Adipocyte (in vitro differentiated cells): ENCODE measurements around the gene COL1A1.

Experiments used
- DNase-seq: peaks from one replicate; pipeline ENCODE4 v3.0.0-alpha.2; 2015; ENCODE audit warnings: low read depth
- H3K27me3 ChIP-seq: replicated peaks from 2 replicates; pipeline ENCODE4 v1.7.0; 2013; ENCODE audit warnings: mild to moderate bottlenecking, low read length, moderate library complexity; ENCODE audit not compliant: control insufficient read depth, insufficient read depth
- H3K36me3 ChIP-seq: 2 replicates; pipeline ENCODE4 v1.7.0; 2013; ENCODE audit warnings: low read length, mild to moderate bottlenecking, moderate library complexity; ENCODE audit not compliant: control insufficient read depth, insufficient read depth, severe bottlenecking
- H3K4me1 ChIP-seq: 2 replicates; pipeline ENCODE4 v1.7.0; 2013; ENCODE audit warnings: mild to moderate bottlenecking, low read length, moderate library complexity; ENCODE audit not compliant: control insufficient read depth, insufficient read depth
- H3K4me3 ChIP-seq: 2 replicates; pipeline ENCODE4 v1.7.0; 2013; ENCODE audit warnings: mild to moderate bottlenecking, low read length, moderate library complexity
- H3K9ac ChIP-seq: 2 replicates; pipeline ENCODE4 v1.7.0; 2013; ENCODE audit warnings: mild to moderate bottlenecking, low read length, moderate library complexity
- H3K9me3 ChIP-seq: 2 replicates; pipeline ENCODE4 v1.7.0; 2013; ENCODE audit warnings: mild to moderate bottlenecking, low read length, moderate library complexity; ENCODE audit not compliant: control insufficient read depth

COL1A1 gene

DNA sequence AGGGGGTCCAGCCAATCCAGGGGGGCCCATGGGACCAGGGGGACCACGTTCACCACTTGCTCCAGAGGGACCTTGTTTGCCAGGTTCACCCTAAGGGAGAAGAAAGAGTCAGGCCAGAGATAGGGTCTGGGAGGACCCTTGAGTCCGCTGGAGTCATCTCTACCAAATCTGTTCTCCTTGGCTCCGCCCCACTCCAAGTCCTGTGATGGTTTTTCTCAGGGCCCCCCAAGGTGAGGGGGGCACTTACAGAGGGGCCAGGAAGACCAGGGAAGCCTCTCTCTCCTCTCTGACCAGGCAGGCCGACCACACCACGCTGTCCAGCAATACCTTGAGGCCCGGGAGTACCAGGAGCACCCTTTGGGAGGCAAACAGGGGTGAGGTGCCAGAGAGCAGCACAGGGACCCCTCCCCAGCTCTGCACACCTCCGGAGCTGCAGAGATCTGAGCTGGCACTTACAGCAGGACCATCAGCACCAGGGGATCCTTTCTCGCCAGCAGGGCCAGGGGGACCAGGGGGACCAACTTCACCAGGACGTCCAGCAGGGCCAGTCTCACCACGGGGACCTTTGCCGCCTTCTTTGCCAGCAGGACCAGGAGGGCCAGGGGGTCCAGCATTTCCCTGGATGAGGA, 12.4 kb downstream of the COL1A1 start:
- Histone ChIP-seq H3K36me3 (peaks cover 92% of the 10 kb centered on the region), H3K9me3 (no peaks in the 10 kb centered on the region), H3K27me3 (no peaks in the 10 kb centered on the region), H3K4me1 (peaks cover 62% of the 10 kb centered on the region), H3K9ac (peak overlapping the region; percentile 100), H3K4me3 (no peak overlapping the region)
- peak; percentile 50 for DNase-seq

DNA sequence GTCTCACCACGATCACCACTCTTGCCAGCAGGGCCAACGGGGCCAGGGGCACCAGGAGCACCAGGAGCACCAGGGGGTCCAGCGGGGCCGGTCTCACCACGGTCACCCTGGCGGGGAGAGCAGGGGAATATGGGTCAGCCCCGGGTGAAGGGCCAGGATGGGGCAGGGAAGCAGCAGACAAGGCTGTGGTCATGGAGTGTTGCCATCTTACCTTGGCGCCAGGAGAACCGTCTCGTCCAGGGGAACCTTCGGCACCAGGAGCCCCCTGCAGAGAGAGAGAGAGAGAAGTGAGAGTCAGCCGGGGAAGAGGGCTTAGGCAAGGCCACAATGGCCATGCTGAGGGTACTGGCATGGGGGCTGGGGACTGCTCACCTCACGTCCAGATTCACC, 12.9 kb downstream of the COL1A1 start:
- H3K36me3 ChIP-seq: peaks cover 91% of the 10 kb centered on the region
- H3K9me3 ChIP-seq: no peaks in the 10 kb centered on the region
- peaks cover 61% of the 10 kb centered on the region for H3K4me1 ChIP-seq
- no peak overlapping the region for H3K4me3 ChIP-seq
- DNase-seq: no peak
- no peaks in the 10 kb centered on the region for H3K27me3 ChIP-seq
- H3K9ac ChIP-seq: peak overlapping the region; percentile 100

DNA sequence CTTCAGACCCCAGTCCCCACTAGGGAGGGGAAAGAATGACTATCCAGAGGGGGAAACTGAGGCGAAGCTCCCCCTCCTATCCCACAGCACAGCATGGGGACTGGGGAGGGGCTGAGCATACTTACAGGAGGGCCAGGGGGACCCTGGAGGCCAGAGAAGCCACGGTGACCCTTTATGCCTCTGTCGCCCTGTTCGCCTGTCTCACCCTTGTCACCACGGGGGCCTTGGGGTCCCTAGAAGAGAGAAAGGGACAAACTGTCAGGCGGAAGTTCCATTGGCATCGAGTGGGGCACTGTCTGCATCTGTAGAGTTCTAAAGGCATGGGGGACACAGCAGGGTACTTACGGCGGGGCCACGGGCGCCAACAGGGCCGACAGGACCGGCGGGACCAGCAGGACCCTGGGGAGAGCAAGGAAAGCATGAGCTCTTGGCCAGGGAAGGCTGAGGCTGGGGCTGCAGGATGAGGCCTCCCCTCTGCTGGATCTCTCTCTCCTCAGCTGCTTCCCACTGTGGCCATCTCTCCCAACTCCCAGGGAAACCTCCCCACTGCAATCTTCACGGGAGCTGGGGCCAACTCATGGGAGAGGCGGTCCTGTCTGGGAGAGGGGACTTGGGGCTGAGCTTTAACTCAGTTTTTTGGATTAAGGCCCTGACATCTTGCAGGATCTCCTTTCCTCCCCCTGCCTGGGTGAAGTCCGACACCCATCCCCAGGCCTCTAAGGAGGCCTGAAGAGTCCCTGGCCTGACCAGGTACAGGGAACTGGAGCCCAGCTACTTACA, 13.5 kb downstream of the COL1A1 start:
- H3K9me3 ChIP-seq: no peaks in the 10 kb centered on the region
- H3K36me3 ChIP-seq: peaks cover 86% of the 10 kb centered on the region
- H3K4me3 ChIP-seq: no peak overlapping the region
- no peaks in the 10 kb centered on the region for H3K27me3 ChIP-seq
- H3K4me1 ChIP-seq: peaks cover 59% of the 10 kb centered on the region
- peak overlapping the region; percentile 100 for H3K9ac ChIP-seq
- DNase-seq: peak; percentile 61

- DNase-seq: peak; percentile 68
- Histone ChIP-seq H3K27me3 (no peaks in the 10 kb centered on the region), H3K36me3 (peaks cover 80% of the 10 kb centered on the region), H3K4me1 (peaks cover 53% of the 10 kb centered on the region), H3K9me3 (no peaks in the 10 kb centered on the region), H3K9ac (peak overlapping the region; percentile 100), H3K4me3 (no peak overlapping the region)
Observed at GRCh38 chr17:50187394-50187725, 14.1 kb downstream of the COL1A1 start.

GRCh38 chr17:50186661-50187393, 14.6 kb downstream of the COL1A1 start:
- peaks cover 75% of the 10 kb centered on the region for H3K36me3 ChIP-seq
- H3K9ac ChIP-seq: peak overlapping the region; percentile 100
- H3K27me3 ChIP-seq: no peaks in the 10 kb centered on the region
- H3K4me1 ChIP-seq: peaks cover 52% of the 10 kb centered on the region
- DNase-seq: peak; percentile 79
- no peaks in the 10 kb centered on the region for H3K9me3 ChIP-seq
- H3K4me3 ChIP-seq: peak overlapping the region; percentile 0

DNA sequence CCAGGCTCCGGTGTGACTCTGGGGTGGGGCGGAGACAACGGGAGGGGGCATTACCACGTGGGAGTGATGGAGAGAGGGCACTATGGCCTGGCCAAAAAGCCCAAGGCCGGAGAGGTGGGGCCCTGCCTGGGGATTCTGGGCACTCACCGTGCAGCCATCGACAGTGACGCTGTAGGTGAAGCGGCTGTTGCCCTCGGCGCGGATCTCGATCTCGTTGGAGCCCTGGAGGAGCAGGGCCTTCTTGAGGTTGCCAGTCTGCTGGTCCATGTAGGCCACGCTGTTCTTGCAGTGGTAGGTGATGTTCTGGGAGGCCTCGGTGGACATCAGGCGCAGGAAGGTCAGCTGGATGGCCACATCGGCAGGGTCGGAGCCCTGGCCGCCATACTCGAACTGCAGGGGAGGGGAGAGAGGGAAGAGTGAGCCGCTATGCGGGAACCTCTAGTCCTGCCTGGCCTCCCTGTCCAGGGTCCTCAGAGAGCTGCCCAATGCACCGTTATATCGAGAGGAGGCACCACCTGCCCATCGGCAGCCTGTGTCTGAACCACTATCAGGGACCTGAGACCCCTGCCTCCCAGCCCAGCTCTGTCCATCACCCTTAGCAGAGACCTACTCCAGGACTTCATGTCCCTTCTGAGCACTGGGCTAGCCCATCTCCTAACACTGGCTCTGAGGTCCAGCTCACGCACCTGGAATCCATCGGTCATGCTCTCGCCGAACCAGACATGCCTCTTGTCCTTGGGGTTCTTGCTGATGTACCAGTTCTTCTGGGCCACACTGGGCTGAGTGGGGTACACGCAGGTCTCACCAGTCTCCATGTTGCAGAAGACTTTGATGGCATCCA, 15.6 kb downstream of the COL1A1 start:
- DNase-seq: peak; percentile 44
- Histone ChIP-seq H3K9me3 (no peaks in the 10 kb centered on the region), H3K9ac (peak overlapping the region; percentile 100), H3K4me1 (peaks cover 57% of the 10 kb centered on the region), H3K27me3 (no peaks in the 10 kb centered on the region), H3K4me3 (peak overlapping the region; percentile 0), H3K36me3 (peaks cover 65% of the 10 kb centered on the region)

DNA sequence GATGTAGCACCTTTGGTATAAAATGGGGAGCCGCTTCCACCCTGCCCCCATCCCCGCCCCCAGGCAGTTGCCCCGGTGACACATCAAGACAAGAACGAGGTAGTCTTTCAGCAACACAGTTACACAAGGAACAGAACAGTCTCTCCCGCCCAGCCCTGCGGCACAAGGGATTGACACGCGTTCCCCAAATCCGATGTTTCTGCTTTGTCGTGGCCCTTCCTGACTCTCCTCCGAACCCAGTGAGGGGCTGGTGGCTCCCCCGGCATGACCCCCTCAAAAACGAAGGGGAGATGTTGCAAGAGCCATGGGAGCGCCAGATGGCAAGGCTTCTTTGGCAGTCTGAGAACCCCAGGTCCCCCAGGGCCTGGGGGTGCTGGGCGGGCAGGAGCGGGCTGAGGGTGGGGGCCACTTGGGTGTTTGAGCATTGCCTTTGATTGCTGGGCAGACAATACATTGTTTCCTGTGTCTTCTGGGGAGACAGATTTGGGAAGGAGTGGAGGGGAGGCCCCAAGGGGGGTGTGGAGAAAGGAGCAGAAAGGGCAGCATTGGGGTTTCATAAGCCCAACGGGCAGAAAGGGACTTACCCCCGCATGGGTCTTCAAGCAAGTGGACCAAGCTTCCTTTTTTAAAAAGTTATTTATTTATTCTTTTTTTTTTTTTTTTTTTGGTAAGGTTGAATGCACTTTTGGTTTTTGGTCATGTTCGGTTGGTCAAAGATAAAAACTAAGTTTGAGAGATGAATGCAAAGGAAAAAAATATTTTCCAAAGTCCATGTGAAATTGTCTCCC, 16.6 kb downstream of the COL1A1 start:
- peak overlapping the region; percentile 100 for H3K9ac ChIP-seq
- H3K27me3 ChIP-seq: no peaks in the 10 kb centered on the region
- H3K4me1 ChIP-seq: peaks cover 54% of the 10 kb centered on the region
- DNase-seq: peak; percentile 76
- no peaks in the 10 kb centered on the region for H3K9me3 ChIP-seq
- peaks cover 55% of the 10 kb centered on the region for H3K36me3 ChIP-seq
- H3K4me3 ChIP-seq: peak overlapping the region; percentile 39

DNA sequence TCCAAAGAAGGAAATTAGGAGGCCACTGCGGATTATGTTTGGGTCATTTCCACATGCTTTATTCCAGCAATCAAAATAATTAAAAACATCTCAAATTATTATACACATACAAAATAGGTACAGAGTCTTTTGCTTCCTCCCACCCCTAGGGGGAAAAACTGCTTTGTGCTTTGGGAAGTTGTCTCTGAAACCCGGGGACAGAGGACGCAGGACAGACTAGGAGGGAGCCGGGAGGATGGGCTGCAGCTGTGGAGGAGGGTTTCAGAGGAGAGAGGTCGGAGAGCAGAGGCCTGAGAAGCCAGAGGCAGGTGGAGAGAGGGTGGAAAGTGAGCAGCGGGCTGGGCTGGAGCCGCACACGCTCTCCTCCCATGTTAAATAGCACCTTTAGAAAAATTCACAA, 17.4 kb downstream of the COL1A1 start:
- peak; percentile 50 for DNase-seq
- no peak overlapping the region for H3K4me3 ChIP-seq
- H3K9ac ChIP-seq: peak overlapping the region; percentile 64
- H3K9me3 ChIP-seq: no peaks in the 10 kb centered on the region
- peaks cover 47% of the 10 kb centered on the region for H3K36me3 ChIP-seq
- no peaks in the 10 kb centered on the region for H3K27me3 ChIP-seq
- peaks cover 53% of the 10 kb centered on the region for H3K4me1 ChIP-seq

- Histone ChIP-seq H3K9ac (peak overlapping the region; percentile 64), H3K9me3 (no peaks in the 10 kb centered on the region), H3K27me3 (no peaks in the 10 kb centered on the region), H3K36me3 (peaks cover 43% of the 10 kb centered on the region), H3K4me1 (peaks cover 54% of the 10 kb centered on the region), H3K4me3 (no peak overlapping the region)
- peak; percentile 52 for DNase-seq
Observed at GRCh38 chr17:50183421-50183994, 17.9 kb downstream of the COL1A1 start.

DNA sequence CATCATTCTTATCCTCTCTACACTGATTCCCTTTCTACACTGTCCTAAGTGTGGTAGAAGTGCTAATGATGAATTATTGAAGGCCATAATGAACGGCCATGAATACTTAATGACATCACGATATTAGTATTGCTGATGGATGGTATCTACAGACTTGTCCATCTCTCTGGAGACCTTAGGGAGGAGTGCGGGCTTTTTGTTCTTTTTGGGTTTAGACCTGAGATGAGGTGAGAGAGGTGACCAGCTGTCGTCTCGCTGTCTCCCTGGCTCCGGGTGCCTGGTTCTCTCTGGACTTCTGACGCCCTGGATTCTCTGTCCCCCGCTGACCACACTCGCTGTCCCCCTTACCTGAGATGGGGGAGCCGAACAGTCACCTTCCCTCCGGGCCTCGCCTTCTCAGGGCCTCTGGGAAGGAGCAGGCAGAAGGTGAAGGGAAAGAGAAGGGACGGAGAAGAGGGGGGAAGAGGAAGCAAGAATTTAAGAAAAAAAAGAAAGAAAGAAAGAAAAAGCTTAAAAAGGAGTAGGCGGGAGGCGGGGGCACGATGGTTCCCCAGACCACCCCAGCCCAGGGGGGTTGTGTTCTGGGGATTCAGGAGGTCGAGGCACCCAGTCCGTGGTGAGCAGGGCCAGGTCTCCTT, 18.5 kb downstream of the COL1A1 start:
- DNase-seq: peak; percentile 41
- H3K36me3 ChIP-seq: peaks cover 39% of the 10 kb centered on the region
- H3K9ac ChIP-seq: peak overlapping the region; percentile 64
- H3K4me1 ChIP-seq: peaks cover 58% of the 10 kb centered on the region
- H3K4me3 ChIP-seq: no peak overlapping the region
- H3K9me3 ChIP-seq: no peaks in the 10 kb centered on the region
- H3K27me3 ChIP-seq: no peaks in the 10 kb centered on the region
